Rectal smooth muscle tissue (tissue), 1 donor: Measurements from ENCODE around the gene GSTO2.

Source experiments
- H3K27ac ChIP-seq: one replicate; pipeline ENCODE4 v1.7.0; 2013; ENCODE audit warnings: low read depth, low read length, inconsistent platforms
- H3K27me3 ChIP-seq: one replicate; pipeline ENCODE4 v1.7.0; 2013; ENCODE audit warnings: low read length; ENCODE audit not compliant: control insufficient read depth, insufficient read depth
- H3K36me3 ChIP-seq: one replicate; pipeline ENCODE4 v1.7.0; 2013; ENCODE audit warnings: low read length; ENCODE audit not compliant: control insufficient read depth, insufficient read depth
- H3K4me1 ChIP-seq: one replicate; pipeline ENCODE4 v1.7.0; 2013; ENCODE audit warnings: low read length; ENCODE audit not compliant: control insufficient read depth, insufficient read depth
- H3K4me3 ChIP-seq: one replicate; pipeline ENCODE4 v1.7.0; 2013; ENCODE audit warnings: low read length
- H3K9ac ChIP-seq: one replicate; pipeline ENCODE4 v1.7.0; 2013; ENCODE audit warnings: low read length

The GSTO2 gene

DNA sequence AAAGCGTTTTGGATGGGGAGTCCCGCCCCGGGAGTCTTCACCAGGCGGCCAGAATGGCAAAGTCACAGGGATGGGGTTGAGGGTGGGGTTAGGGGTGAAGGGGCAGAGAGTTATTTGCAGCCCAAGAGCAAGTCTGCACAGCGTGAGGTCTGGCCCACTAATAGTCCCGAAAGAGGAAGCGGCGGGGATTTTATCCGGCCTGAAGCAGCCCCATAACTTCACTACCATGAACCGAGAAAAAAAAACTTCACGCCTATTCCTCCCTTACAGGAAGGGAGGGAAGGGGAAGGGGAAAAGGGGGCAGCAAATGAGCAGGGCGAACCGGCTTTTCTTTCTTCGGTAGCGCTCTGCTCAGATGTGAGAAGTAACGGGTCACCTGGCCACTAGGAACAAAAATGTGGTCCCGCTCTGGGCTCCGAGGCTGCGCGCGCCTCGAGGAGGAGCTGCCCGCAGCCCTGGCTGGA is 68.6 kb downstream of the GSTO2 start:
- Histone ChIP-seq H3K4me1 (peaks cover 34% of the 10 kb centered on the region), H3K36me3 (no peaks in the 10 kb centered on the region), H3K27me3 (no peaks in the 10 kb centered on the region), H3K27ac (peak overlapping the region; percentile 95), H3K9ac (peak overlapping the region; percentile 73), H3K4me3 (peak overlapping the region; percentile 88)

DNA sequence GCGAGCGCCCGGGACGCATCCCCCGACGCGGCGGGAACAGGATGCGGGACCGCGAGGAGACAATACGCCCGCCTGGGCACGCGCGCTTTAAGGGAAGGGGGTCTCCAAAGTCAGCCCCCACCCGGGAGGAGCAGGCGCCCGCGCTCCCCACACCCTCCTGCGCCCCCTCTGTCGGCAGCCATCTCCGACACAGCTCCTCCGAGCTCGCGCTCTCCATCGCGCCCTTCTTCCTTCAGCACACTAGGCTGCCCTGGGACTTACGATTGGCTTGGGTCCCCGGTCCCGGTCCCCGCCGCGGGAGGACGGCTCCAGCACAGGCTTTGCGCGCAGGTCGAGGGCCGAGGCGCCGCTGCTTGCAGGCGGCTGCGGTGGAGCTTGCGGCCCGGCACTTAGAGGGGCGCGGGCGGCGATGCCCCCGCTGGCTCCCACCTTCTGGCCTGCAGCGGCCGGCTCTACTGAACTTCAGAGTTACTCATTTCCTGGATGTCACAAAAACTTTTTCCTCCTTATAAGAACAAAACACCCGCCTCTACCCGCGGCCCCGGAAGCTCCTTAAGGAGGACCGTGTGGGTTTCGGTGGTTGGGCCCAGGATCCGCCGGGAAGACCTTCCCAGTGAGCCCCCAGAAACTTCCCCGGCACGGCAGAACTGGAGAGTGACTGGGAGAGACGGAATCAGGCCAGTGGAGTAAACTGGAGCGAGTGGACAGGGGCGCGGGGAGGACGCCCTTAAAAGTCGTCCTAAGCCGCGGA is 69.2 kb downstream of the GSTO2 start, which contains the start of gene ITPRIP:
TSS of gene ITPRIP (minus strand) at position 481 of the 751 bp plus-strand sequence. CDS start 22,414 bp downstream, outside the sequence.
- Histone ChIP-seq H3K27me3 (no peaks in the 10 kb centered on the region), H3K9ac (peak within 1 kb of the TSS; percentile 73), H3K4me1 (peaks cover 34% of the 10 kb centered on the region), H3K27ac (peak within 1 kb of the TSS; percentile 95), H3K4me3 (peak within 1 kb of the TSS; percentile 88), H3K36me3 (no peaks in the 10 kb centered on the region)

DNA sequence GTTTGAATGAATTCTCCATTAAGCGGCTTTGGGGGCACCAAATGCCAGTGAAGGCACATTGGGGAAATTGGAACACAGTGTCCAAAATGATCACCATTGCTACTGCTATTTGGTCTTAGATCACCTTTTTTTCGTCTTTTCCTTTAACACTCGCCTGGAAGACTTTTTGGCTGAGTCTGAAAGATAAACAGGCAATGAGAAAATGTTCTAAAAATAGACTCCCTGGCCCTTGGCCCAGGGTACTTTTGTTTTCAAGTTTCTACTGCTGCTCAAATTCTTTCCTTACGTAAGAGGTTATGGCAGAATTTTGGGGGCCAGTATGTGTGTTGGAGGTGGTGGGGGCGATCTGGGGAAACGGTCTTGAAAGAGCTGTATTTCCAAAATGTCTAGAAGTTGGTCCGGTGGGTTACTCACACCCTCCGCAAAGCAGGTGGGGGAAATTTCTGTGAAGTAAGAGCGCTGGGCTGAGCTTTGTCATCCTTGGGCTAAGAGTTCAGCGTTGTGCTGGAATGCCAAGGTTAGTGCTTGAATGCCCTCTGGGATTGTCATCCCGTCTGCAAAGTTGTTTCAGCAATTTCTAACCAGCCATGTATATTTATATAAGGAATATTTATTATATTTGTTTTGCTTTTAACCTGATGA is 70.6 kb downstream of the GSTO2 start:
- Histone ChIP-seq H3K4me3 (peak overlapping the region; percentile 88), H3K36me3 (no peaks in the 10 kb centered on the region), H3K27me3 (no peaks in the 10 kb centered on the region), H3K9ac (no peak overlapping the region), H3K27ac (peak overlapping the region; percentile 95), H3K4me1 (peaks cover 20% of the 10 kb centered on the region)

DNA sequence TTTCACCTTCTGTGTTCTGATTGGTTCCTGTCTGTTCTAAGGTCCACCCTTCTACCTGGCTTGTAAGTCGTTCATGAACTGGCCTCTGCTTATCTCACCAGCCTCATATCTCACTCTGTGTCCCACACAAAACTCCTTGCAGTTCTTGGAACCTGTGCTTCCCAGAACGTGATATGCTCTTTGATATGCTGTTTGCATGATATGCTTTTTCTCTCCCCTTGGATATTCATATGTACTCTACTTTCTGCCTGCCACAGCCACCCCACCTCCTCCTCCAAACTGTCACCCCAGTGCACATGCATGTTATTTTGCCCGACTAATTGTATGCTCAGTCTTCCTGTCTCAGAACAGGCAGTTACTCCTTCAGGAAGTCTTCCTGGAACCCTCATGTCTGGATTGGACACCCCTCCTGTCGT is 71.1 kb downstream of the GSTO2 start:
- H3K9ac ChIP-seq: no peak overlapping the region
- peak overlapping the region; percentile 95 for H3K27ac ChIP-seq

GRCh38 chr10:104340641-104341040 is 71.7 kb downstream of the GSTO2 start:
- Histone ChIP-seq H3K27ac (peak overlapping the region; percentile 95), H3K4me1 (peaks cover 17% of the 10 kb centered on the region)

More for the DNA sequence above, 71.1 kb downstream of the GSTO2 start:
- H3K4me1 ChIP-seq: peaks cover 17% of the 10 kb centered on the region
- H3K27me3 ChIP-seq: no peaks in the 10 kb centered on the region
- no peaks in the 10 kb centered on the region for H3K36me3 ChIP-seq
- H3K4me3 ChIP-seq: peak overlapping the region; percentile 88

DNA sequence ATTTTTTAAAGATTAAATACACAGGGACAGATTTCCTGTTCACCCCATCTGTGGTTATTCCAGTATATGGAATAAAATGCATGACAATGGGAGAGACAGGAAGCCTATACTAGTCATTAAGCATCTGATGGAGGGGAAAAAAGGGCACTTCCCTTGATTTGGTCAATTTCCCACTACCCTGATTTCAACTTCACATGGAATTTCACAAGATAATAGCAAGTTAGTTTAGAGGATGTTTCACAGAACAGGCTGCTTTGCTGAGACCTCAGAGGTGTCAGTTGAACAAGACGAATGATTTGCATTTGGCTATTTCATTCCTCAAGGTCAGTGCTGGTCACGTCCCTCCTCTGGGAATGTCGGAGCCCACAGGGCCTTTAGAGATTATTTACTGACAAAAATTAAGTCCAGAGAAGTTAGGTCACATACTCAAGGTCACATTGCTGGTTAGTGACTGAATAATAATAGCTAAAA is 74.0 kb downstream of the GSTO2 start:
- Histone ChIP-seq H3K4me1 (peaks cover 9% of the 10 kb centered on the region), H3K9ac (no peak overlapping the region), H3K27ac (no peak overlapping the region), H3K4me3 (no peak overlapping the region), H3K36me3 (no peaks in the 10 kb centered on the region), H3K27me3 (no peaks in the 10 kb centered on the region)

More at GRCh38 chr10:104340641-104341040, 71.7 kb downstream of the GSTO2 start:
- Histone ChIP-seq H3K36me3 (no peaks in the 10 kb centered on the region), H3K4me3 (no peak overlapping the region), H3K9ac (no peak overlapping the region), H3K27me3 (no peaks in the 10 kb centered on the region)

- Histone ChIP-seq H3K9ac (no peak overlapping the region), H3K27me3 (no peaks in the 10 kb centered on the region), H3K4me1 (peaks cover 9% of the 10 kb centered on the region), H3K27ac (no peak overlapping the region), H3K36me3 (no peaks in the 10 kb centered on the region), H3K4me3 (no peak overlapping the region)
Observed at GRCh38 chr10:104344219-104344618, 75.2 kb downstream of the GSTO2 start.

- H3K4me3 ChIP-seq: no peak overlapping the region
- H3K27me3 ChIP-seq: no peaks in the 10 kb centered on the region
- H3K9ac ChIP-seq: no peak overlapping the region
- peaks cover under 1% of the 10 kb centered on the region for H3K4me1 ChIP-seq
- no peak overlapping the region for H3K27ac ChIP-seq
- H3K36me3 ChIP-seq: no peaks in the 10 kb centered on the region
Observed at GRCh38 chr10:104345515-104345914, 76.5 kb downstream of the GSTO2 start.

DNA sequence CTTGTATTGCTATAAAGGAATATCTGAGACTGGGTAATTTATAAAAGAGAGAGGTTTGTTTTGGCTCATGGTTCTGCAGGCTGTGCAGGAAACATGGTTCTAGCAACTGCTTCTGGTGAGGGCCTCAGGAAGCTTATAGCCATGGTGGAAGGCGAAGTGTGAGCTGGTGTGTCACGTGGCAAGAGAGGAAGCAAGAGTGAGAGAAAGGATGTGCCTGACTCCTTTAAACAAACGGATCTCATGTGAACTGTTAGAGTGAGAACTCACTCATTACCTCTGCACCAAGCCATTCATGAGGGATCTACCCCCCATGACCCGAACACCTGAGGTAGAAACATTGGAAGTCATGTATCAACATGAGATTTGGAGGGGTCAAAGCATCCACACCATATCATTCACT is 77.0 kb downstream of the GSTO2 start:
- no peak overlapping the region for H3K27ac ChIP-seq
- no peaks in the 10 kb centered on the region for H3K27me3 ChIP-seq
- no peaks in the 10 kb centered on the region for H3K36me3 ChIP-seq
- H3K4me1 ChIP-seq: no peaks in the 10 kb centered on the region
- no peak overlapping the region for H3K9ac ChIP-seq
- H3K4me3 ChIP-seq: no peak overlapping the region

GRCh38 chr10:104347295-104348045 is 78.5 kb downstream of the GSTO2 start:
- Histone ChIP-seq H3K36me3 (no peaks in the 10 kb centered on the region), H3K9ac (no peak overlapping the region), H3K27ac (no peak overlapping the region), H3K4me3 (no peak overlapping the region), H3K27me3 (no peaks in the 10 kb centered on the region), H3K4me1 (no peaks in the 10 kb centered on the region)

GRCh38 chr10:104348601-104349000 is 79.6 kb downstream of the GSTO2 start:
- Histone ChIP-seq H3K4me1 (peaks cover 5% of the 10 kb centered on the region), H3K27ac (no peak overlapping the region), H3K36me3 (no peaks in the 10 kb centered on the region), H3K27me3 (no peaks in the 10 kb centered on the region), H3K9ac (no peak overlapping the region), H3K4me3 (no peak overlapping the region)

- Histone ChIP-seq H3K4me3 (peak overlapping the region; percentile 51), H3K4me1 (peaks cover 5% of the 10 kb centered on the region), H3K36me3 (no peaks in the 10 kb centered on the region), H3K27me3 (no peaks in the 10 kb centered on the region), H3K9ac (no peak overlapping the region), H3K27ac (no peak overlapping the region)
Observed at GRCh38 chr10:104349623-104350126, 80.7 kb downstream of the GSTO2 start.
